HCEC 1CT (cell line): Measurements from ENCODE around the gene ACOT11.
A peak's percentile ranks its signal among the peaks of the same experiment; 100 is the strongest.

Experiments
- DNase-seq: peaks from one replicate; pipeline ENCODE4 v3.0.0-alpha.2; 2017

Gene ACOT11

DNA sequence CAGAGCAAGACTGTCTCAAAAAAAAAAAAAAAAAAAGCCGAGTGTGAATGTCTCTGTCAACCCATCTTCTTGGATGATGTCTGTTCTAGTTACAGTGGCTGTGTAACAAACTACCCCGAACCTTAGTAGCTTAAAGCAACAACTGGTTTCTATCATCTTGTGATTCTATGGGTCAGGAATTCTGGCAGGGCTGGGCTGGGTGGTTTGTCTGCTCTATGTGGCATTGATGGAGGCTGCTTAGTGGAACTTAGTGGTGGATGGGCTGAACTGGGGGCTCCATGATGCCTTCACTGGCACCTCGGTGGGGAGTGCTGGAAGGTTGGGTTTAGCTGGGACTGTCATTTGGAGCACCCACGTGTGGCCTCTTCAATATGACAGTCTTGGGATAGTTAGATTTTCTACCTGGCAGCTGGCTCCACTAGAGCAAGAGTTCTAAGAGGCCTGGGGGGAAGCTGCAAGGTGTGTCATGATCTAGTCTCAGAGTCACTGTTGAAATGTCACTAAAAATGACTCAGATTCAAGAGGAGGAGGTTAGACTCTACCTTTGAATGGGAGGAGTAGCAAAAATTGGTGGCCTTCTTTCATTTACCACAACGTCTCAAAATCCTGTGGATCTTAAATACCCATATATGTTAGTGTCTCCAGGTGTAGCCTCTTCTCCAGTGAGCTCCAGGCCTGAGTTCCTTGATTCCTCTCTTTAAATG is 18.6 kb downstream of the ACOT11 start:
- DNase-seq = no peak

DNA sequence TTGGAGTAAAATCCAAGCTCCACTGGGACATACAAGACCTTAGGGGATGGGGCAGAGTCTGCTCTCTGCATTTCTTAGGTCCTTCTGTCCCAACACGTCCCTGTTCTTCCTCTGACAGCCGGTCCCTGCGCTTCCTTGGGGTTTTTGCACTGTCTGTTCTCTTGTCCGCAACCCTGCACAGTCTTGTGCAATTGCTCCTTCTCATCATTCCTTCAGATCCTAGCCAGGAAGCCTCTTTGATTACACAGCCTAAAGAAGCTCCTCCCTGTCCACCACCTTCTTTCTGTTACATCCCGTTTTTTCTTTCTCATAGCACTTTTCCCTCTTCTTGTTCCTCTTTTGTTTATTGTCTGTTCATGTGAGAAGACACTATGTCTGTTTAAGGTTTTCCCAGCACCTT is 19.9 kb downstream of the ACOT11 start:
- peak; percentile 5 for DNase-seq

DNA sequence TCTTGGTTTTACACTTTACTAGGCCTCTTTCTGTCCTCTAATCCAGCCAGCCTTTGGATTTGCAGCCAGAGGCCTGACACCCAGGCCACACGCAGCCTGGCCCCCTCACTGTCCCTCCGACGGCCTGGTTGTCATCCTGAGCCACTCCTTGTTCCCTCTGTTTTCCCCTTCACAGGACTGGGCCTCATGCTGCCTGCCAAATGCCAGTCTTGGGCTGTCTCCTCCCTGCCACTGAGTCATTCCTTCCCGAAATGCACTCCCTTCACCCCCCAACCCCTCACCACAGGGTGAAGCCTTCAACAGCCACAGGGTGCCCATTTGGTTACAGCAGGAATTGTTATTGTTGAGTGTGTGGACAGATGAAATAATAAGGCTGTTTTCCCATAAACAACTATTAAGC is 21.3 kb downstream of the ACOT11 start:
- DNase-seq = peak; percentile 20

DNA sequence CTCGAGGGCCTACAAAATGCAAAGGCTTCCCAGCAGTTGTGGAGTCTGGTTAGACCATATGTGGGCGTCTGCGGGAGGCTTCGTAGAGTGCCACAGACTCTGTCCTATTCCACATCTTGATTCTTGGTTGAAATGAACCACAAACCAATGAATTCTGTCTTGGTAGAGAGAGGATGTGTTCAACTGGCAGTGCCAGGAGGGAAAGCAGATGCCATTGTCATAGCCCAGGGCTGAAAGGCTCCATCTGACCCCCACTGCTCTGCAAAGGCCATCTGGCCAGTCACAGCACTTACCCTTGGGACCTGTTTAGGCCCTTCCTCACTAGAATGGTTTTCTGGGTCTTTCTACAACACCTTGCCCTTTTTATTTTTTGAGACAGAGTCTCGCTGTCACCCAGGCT is 22.1 kb downstream of the ACOT11 start:
- no peak for DNase-seq

DNA sequence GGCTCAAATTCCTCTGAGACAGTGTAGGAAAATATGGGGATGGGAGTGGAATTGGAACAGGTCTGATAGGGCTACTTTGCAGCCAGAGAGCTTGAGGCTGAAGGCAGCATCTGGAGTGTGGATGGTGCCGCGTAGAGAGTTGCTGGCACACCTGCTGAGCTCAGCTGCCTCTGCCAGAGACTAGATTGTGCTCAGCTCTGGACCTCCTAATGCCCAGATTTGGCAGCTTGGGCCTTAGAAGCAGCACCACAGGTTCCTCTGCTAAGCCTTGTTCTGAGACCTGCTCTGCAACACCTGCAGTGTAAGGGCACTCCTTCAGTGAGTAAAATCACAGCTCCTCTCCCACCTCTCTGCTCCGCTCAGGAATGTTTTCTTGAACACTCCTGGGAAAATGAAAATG is 23.3 kb downstream of the ACOT11 start:
- no peak for DNase-seq

DNA sequence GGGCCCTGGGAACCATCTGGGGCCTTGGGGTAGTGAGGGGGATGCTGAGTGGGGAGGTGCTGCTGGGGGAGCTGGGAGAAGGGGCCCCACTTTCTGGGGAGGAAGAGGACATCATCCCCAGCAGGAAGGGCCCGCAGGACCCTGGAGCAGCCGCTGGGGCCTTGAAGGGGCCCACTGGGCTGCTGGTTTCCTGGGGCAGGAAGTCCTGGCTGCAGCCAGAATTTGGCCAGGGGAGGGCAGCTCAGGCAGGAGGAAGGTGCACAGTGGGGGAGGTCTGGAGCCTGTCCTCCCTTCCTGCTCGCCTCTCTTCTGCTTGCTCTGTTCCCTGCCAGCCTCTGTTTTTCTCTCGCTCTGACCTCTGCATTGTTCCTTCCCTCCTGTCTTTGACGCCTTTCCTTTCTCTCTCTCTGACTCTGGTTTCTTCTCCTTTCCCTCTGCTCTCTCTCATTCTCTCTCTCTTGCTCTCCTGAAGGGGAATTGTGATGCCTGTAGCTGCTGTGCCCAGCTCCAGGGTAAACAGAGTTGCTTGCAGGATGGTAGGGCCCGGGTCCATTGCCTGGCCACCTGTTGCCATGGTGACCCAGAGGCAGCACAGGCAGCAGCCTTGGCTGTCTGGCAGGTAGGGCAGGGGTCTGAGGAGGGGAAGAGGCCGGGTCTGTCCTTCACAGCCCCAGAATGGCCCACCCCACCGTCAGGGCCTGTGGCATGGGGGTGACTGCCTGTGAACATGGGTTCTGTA is 23.9 kb downstream of the ACOT11 start:
- no peak for DNase-seq

DNA sequence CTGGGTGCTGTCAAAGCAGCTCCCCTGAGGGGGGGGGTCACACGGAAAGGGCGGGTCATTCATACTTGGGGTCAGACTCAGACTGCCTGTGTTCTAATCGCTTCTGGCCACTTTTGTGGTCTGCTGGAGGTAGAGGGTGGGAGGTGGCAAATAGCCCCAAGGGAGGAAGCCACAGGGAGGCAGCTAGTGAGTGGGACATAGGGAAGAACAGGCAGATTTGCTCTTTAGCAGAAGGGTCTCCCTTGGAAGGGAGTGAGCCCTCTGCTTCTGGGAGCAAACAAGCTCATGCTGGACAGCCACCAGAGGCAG is 24.5 kb downstream of the ACOT11 start:
- DNase-seq = no peak

DNA sequence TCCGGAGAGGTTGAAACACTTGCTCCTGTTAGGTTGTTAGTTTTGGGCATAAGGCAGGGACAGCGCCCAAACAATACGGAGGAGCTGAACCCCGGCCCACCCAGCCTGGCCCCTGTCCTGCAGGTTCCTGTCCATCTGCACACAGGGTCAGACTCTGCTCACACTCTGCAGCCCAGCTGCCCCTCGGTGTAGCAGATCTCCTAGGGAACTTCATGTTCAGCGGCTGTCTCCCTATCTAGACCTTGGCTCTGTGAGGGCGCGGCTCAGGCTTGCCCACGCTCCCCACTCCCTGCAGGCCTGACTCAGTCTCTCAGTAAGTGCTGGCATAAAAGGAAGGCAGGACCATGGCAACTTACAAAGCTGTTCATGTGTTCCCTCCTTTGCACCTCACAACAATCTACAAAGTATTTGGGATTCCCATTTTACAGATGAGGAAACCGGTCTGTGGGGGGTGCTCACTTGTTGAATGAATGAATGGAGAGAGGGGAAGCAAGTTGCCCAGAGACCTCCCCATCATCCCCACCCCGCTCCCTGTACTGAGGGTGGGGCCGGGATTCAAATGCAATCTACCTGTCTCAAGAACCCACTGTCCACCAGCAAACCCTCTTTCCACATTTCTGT is 26.2 kb downstream of the ACOT11 start:
- DNase-seq = no peak

DNA sequence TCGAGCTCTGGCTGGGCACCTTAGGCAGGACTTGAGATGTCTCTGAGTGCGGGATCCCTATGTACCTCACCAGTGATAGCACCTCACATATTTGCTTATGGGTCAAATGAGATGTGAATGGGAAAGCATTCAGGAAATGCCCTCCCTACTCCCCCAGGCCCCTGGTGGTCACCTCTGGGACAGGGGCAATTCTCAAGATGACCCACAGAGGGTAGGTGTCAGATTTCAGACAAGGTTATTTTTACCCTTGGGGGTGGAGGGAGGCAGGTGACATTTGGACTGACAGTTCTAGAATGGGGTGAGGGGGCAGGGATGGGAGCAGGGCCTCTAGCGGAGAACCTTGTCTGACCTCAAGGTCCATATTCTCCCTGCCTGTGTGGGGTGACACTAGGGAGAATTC is 27.1 kb downstream of the ACOT11 start:
- DNase-seq = no peak

DNA sequence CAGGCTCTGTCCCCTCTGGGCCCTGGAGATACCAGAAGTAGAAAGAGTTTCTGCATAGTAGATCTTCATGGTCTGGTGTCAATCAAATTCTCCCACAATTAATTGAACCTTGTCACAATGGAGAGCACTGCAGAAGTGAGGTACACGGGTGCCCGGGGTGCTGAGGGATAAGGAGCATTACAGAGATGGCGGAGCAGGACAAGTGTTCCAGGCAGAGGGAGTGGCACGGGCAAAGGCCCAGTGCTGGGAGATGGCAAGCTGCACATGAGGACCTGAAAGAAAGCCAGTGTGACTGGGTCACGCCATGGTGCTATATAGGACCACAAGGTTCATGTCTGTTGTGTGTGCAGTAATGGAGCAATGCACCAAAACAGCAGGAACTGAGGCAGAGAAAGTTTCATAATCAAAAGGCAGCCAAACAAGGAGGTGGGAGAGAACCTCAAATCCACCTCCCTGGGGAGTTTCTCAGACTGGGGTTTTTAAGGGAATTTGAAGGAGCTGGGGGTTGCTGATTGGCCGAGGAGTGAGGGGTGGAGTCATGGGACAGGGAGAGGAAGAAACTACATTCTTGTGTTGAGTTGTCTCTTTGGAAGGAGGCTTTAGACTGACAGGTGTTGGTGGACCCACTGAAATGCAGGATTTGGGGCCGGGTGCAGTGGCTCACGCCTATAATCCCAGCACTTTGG is 27.7 kb downstream of the ACOT11 start:
- no peak for DNase-seq

DNA sequence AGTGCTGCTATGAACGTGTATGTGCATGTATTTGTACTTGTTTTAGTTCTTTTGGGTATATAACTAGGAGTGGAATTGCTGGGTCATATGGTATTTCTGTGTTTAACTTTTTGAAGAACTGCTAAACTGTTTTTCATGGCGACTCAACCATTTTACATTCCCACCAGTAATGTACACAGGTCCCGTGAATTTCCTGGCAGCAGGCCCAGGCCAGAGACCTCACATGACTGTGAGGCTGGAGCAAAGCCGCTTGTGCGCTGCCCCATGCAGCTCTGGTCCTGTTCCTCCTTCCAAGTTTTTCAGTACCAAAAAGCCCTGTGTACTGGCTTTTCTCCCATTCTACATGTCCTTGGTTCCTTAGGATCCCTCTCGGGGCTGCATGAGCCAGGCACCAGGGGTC is 29.6 kb downstream of the ACOT11 start:
- DNase-seq = peak; percentile 4

DNA sequence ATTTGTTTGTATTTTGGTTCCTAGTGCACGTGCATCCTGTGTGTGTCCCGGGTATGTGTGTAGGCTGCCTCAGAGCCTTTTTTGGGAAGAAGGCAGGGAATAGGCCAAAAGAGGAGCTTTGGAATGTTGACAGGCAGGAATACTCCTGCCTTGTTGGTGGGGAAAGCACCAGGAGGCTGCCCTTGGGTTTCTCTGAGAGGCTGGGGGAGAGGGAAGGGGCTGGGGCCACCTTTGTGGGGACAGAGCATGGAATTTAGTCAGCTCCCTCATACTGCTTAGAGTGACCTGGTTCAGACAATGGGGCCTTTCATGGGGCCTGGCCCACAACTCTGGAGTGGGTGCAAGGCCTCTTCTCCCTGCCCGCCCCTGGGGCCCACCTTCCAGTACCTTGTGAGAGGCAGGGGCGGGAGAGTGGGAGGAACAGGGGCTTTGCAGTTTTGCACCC is 31.3 kb downstream of the ACOT11 start:
- no peak for DNase-seq

DNA sequence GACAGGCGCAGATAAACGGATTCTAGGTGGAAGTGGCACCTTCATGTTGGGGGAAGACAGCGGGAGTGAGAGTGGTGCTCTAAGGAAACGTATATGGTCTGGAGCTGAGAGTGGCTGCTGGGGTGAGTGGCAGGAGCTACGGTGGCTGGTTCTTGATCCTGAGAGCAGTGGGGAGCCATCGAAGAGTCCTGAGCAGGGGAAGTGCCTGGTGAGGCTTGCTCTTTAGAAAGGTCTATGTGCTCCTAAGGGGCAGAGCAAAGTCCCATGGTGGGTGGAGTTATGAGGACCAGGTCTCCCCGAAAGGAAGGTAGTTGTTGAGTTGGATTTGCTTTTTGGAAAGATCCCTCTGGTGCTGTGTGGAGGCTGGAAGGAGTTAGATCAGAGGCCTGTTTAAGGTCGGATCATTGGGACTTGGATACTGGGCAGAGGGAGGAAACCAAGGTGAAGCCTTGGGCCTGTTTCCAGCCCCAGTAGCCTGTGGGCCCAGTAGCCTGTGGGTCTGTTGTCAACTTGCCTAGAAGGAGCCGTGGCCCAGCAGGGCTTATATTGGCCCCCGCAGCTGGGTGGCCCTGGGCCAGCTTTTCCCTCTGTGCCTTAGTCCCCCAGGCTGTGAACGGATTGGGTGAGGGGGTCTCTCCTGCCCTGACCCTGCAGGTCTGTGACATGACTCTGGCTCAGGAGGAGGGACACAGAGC is 33.0 kb downstream of the ACOT11 start:
- no peak for DNase-seq

DNA sequence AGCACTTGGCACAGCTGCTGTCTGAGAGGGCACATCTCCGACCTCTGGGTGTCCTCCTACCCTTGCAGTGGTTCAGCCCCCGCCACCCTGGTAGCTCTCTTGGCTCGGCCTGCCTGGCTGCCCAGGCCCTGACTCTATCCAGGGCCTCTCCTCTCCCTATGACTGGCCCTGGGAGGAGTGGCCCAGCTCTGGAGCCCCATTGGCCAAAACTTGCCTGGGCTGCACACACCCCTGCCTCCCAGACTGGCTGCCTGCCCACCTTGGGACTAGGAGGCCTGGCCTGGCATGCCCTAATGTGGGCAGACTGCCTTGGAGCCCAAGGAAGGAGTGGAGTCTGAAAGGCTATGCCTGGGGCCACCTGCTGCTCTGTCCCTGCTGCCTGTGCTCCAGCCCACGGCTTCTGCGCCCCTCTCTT is 33.6 kb downstream of the ACOT11 start:
- peak; percentile 30 for DNase-seq

DNA sequence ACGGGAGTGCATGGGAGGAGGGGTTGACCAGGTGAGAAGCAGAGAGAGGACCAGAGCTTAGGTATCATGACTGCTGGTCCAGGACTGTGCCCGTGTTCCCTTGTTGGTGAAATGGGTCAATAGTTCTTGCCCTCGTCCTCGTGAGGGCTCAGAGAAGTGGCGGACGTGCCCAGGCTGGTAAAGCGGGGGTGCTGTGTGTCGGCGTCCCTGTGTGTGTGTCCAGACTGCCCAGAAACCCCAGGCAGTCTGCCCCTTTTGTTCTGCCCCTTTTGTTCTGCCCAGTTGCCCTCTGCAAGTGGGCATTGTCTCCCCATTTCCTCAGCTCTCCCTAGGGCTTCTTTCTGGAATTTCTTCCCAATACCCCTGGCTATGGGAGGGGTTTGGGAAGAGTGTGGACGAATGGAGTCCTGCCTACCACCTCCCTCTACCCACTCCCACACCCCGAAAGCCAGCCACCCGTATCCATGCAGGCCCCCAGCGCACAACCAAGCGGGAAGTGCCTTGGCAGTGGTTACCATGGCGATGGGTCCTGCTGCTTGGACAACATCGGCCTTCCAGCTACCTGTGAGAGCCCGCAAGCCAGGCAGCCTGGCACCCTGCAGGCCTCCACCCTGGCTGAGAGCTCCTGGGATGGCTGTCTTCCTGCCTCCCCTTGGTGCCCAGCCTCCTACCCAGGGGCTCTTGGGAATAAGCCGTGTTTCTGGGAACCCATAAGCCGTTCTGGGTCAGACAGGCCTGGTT is 34.7 kb downstream of the ACOT11 start:
- no peak for DNase-seq

DNA sequence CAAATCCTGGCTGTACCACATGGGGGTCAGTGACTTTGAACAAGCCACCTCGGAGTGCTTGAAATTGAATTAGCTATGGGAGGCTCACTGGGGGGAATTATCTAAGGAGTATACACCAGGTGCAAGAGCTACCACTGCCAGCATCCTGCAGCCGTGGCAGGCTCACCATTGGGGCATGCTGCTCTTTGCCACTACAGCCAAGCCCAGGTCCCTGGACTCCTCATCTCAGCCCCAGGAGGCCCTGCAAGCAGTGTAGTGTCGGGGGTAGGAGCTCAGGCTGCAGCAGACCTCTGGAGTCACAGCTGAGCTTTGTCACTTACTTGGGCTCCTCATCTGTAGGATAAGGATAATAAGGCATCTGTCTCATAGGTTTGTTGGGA is 35.3 kb downstream of the ACOT11 start:
- DNase-seq = no peak

DNA sequence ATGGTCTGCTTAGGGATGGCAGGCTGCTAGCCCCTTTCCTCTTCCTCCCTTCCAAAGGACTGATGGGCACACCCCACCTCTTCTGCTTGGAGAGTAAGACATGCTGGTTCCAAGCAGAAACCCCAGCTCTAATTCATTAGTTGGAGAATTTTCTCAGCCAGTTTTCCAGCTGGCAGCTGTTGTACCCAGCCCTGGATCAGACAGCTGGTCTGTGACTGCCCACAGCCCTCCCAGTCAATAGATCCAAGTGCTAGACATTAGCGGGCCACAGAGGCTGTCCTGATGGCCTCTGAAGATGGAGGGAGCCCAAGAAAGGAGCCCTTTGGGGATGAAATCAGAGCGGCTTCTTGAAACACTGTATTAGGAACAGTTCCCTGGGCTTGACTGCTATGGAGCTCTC is 35.8 kb downstream of the ACOT11 start:
- DNase-seq = no peak

DNA sequence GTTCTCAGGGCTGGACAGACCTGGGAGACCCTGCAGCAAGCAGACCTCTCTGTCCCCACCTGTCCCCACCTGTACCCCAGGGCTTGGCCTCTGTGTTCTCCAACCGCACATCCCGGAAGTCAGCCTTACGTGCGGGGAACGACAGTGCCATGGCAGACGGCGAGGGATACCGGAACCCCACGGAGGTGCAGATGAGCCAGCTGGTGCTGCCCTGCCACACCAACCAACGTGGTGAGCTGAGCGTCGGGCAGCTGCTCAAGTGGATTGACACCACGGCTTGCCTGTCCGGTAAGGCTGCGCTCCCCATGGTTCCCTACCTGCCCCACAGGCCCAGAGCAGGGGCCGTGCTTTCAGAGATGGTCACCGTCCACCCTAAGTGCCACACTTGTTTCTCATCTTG is 36.5 kb downstream of the ACOT11 start:
- no peak for DNase-seq

DNA sequence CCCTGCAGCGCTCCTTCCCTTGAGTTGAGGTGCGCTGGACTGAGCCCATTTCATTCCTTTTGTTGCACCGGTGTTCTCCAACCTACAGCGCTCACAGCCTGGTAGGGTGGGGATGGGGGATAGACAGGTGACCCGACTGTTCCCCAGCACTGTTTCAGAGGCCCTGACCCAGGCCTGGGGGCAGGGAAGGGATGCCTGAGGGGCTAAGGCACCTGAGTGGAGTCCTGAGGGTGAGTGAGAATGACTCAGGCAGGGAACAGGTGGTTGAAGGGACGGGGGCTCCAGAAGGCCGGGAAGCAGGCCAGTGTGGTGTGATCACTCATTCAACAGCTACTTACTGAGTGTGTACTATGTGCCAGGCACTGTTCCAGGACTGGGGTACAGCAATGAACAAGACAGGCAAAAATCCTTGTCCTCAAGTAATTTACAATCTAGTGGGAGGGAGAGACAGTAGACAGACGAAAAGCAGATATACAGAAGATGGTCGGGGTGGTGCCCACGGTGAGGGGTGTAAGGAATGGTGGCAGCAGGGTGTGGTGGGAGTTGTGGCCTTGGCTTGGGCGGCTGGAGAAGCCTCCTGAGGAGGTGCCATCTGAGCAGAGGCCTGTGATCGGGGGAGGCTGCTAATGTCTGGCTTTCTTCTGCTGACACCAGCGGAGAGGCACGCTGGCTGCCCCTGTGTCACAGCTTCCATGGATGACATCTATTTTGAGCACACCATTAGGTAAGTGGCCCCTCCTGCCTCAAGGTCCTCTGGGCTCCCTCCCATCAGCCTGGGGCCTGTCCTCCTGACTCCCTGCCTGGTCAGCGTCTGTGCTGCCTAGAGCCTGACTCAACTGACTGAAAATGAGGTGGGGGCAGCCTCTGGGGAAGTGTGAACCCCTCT is 37.4 kb downstream of the ACOT11 start:
- no peak for DNase-seq

DNA sequence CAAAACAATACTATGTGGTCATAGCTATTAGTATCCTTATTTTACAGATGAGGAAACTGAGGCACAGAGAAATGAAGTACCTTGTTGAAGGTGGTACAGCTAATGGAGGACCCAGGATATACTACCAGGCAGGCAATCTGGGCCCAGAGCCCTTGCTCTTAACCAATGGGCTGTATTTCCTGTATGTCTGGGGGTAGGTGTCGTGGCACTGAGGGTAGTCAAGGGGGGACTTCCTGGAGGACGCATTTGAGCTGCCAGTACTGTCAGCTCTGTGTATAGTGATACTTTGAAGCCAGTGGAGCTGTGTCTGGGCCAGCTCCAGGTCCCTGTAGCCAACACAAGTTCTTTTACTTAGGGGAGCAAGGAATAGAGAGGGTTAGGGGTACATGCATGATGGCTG is 40.3 kb downstream of the ACOT11 start:
- DNase-seq = no peak

DNA sequence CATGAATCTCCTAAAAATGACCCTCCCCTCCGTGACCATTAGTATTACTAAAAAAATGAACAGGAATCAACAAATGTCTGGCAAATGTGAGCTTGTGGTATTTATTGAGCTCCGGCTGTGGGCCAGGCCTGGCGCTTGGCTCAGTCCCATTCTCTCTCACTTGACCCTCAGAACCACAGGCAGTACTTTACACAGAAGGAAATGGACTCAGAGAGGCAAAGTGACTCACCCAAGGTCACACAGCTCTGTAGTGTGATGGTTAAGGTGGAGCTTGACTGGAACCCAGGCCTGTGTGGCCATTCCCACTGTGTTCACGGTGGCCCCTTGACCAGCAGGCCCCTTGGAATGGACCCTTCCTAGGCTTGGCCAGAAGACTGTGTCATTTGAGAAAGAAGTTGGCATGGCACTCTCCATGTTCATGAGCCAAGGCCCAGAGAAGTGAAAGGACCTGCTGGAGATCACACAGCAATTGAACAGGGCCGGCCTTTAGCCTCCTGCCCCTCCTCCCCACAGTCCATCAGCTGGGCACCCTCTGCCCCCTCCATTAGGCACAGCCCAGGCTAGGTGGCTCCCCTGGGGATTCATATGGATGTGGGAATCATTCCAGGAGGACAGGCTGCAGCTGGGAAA is 43.2 kb downstream of the ACOT11 start:
- peak; percentile 28 for DNase-seq
